ENCODE measurements around the gene ARSG. TPM values are rescaled to one million over a fixed set of nuclear protein-coding genes. Genes with fewer than 3 reads are reported as not detected.

The ARSG gene
- total and polyA plus RNA-seq, 2 donors (not counting 3 experiments of a cell fraction or from before 2014, with no cell fraction given), result 3.9 to 7.0 TPM

DNA sequence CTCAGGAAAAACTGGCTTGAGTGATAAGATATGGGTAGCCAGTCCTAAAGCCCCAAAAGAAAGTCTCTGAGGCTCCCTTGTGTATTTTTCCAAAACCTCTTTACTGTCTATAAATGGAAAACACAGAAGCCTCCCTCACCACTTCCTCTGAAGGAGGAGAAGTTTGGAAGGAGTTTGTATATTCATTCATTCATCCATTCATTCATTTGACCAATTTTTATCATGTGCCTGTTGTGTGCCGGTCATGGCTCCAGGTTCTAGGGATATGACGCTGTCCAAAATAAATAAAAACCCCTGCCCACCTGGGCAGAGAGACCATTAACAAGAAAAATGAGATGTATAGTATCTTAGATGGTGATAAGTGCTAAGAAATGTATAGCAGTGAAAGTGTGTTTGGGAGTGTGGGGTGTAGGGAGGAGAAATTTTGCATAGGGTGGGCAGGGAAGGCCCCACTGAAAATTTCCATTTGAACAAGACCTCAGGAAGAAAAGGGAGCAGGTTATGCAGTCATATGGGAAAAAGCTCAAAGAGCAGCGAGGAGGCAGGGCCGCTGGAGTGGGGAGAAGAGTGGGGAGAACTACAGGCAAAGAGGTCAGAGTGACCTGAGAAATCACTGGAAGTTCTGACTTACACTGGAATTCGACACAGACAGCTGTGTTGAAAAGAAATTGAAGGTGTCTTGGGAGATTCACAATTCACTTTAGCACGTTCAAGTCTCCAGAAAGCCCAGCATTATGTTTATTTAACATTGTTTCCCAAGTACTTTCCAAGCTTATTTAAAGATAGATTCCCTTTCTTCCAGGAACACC, 172.1 kb downstream of the ARSG start:
- POLR2A ChIA-PET, result no interaction called here
- Histone ChIP-seq H3K9me3 (replicated peaks; ENCODE audit: control insufficient read depth, insufficient read depth, low read length) (no peaks in the 10 kb centered on the region), H2AFZ (ENCODE audit: low read depth, low read length) (no peak overlapping the region), H3K27me3 (ENCODE audit: control insufficient read depth in 2 of 2, insufficient read depth in 2 of 2, low read length in 2 of 2) (peaks cover 0 to 2% of the 10 kb centered on the region in 2 experiments), H3K4me1 (ENCODE audit: control insufficient read depth, extremely low read depth, insufficient read depth, low read length) (peaks cover 6% of the 10 kb centered on the region), H3K9me1 (replicated peaks; ENCODE audit: control insufficient read depth, extremely low read depth, insufficient read depth, low read length) (no peaks in the 10 kb centered on the region), H3K36me3 (ENCODE audit: control insufficient read depth in 2 of 2, extremely low read depth in 1 of 2, insufficient read depth in 2 of 2, low read length in 2 of 2) (no peaks in the 10 kb centered on the region), H3K4me3 (replicated peaks in 1 of 3; ENCODE audit: insufficient read depth in 1 of 3, low read depth in 1 of 3, low read length in 3 of 3) (no peak overlapping the region), H3K4me2 (ENCODE audit: insufficient read depth, low read length) (no peak overlapping the region), H3K27ac (ENCODE audit: insufficient read depth, low read depth, low read length) (no peak overlapping the region), H3K9ac (replicated peaks; ENCODE audit: extremely low read depth, insufficient read depth, low read length) (no peak overlapping the region), H3K79me2 (ENCODE audit: control insufficient read depth, insufficient read depth, low read length) (no peaks in the 10 kb centered on the region), H4K20me1 (replicated peaks; ENCODE audit: control insufficient read depth, extremely low read depth, insufficient read depth, low read length) (no peaks in the 10 kb centered on the region)
- BruUV-seq (replicated peaks), result no TSS peak
- intact Hi-C loops (cut with micrococcal nuclease), result loop anchor here (1.0 to 5.0 kb wide), 8 partner anchors 27 to 774 kb away; no protein-coding TSS in a partner anchor
- DNase-seq (ENCODE audit: low read depth, low spot score) (no peak), FAIRE-seq (no peak)
- dilution Hi-C loops (cut with MboI; ENCODE audit: extremely low pct_ligation_motif_present, low sequenced_read_pairs), result no loop called here
- no peak for TF ChIP-seq POLR2A (IDR thresholded peaks at IDR 0.05; ENCODE audit: low read depth, low read length)
- TF ChIP-seq EZH2 (IDR thresholded peaks at IDR 0.05; ENCODE audit: borderline replicate concordance, low read depth, low read length, severe bottlenecking), result no peak
- TF ChIP-seq JUN (IDR thresholded peaks at IDR 0.05; ENCODE audit: borderline replicate concordance, insufficient read depth, insufficient read length, low read depth), result no peak
- TF ChIP-seq, protein P1, sequence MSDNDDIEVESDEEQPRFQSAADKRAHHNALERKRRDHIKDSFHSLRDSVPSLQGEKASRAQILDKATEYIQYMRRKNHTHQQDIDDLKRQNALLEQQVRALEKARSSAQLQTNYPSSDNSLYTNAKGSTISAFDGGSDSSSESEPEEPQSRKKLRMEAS (IDR thresholded peaks at IDR 0.05; ENCODE audit: insufficient read depth, insufficient read length), result no peak
- TF ChIP-seq, protein P2, sequence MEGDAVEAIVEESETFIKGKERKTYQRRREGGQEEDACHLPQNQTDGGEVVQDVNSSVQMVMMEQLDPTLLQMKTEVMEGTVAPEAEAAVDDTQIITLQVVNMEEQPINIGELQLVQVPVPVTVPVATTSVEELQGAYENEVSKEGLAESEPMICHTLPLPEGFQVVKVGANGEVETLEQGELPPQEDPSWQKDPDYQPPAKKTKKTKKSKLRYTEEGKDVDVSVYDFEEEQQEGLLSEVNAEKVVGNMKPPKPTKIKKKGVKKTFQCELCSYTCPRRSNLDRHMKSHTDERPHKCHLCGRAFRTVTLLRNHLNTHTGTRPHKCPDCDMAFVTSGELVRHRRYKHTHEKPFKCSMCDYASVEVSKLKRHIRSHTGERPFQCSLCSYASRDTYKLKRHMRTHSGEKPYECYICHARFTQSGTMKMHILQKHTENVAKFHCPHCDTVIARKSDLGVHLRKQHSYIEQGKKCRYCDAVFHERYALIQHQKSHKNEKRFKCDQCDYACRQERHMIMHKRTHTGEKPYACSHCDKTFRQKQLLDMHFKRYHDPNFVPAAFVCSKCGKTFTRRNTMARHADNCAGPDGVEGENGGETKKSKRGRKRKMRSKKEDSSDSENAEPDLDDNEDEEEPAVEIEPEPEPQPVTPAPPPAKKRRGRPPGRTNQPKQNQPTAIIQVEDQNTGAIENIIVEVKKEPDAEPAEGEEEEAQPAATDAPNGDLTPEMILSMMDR (IDR thresholded peaks at IDR 0.05; ENCODE audit: extremely low read depth in 1 of 2, insufficient read depth in 1 of 2, low read depth in 1 of 2, low read length in 2 of 2), result no peak
- no peak for TF ChIP-seq FOS (IDR thresholded peaks at IDR 0.05; ENCODE audit: borderline replicate concordance, insufficient read depth, low read length)
- no peak for TF ChIP-seq GATA2 (IDR thresholded peaks at IDR 0.05; ENCODE audit: insufficient read depth, insufficient read length, low read depth, low read length)
- TF ChIP-seq MYC (IDR thresholded peaks at IDR 0.05; ENCODE audit: low read depth, low read length), result no peak
- TF ChIP-seq POLR2AphosphoS5 (IDR thresholded peaks at IDR 0.05; ENCODE audit: insufficient read depth, low read depth, low read length), result no peak
- CTCF ChIA-PET, result interaction anchor here (0.8 to 3.4 kb wide), 9 partner anchors 22 to 521 kb away, joined by 3 to 28 read pairs (median 4); no protein-coding TSS in a partner anchor
